Lower leg skin (tissue), 4 donors: ENCODE data around the gene SH2B3. TPM values are rescaled to one million over a fixed set of nuclear protein-coding genes. Genes with fewer than 3 reads are reported as not detected.

Experiments
- DNase-seq, 2 donors: peaks; one replicate each; pipeline ENCODE4 v3.0.0-alpha.2; 2019; ENCODE audit warnings: low spot score in 2 of 2
- H3K4me3 ChIP-seq: fragments of 200-600 bp; sonication (generic); 2 replicates; pipeline ENCODE4 v1.5.1; 2017; ENCODE audit warnings: mild to moderate bottlenecking, low read depth; ENCODE audit not compliant: poor library complexity, severe bottlenecking
- CTCF ChIP-seq, 3 donors: fragments of 450-650 bp; IDR thresholded peaks; one replicate each; pipeline ENCODE4 v1.5.1; 2016; ENCODE audit warnings: antibody characterized with exemption in 3 of 3, mild to moderate bottlenecking in 3 of 3, moderate library complexity in 2 of 3
- POLR2A ChIP-seq, 2 donors: fragments of 450-650 bp; IDR thresholded peaks; one replicate each; pipeline ENCODE4 v1.6.1; 2016 to 2017; ENCODE audit warnings: antibody characterized with exemption in 2 of 2, mild to moderate bottlenecking in 1 of 2, moderate library complexity in 1 of 2
- WGBS, 2 donors: methylation state at CpG; one replicate each; pipeline ENCODE4 v1.1.5; 2018; 5-methylcytosine and 5-hydroxymethylcytosine counted together
- intact Hi-C: fragments of 100-400 bp; cut with DNase I; formaldehyde crosslinking; loops from one replicate; pipeline ENCODE4 v1.15.0; 2023; ENCODE audit warnings: low total_unique reads
- total RNA-seq, 4 donors: library from RNA; depleted of rRNA; stranded (reverse); fragments of >200 nt; gene quantifications; one replicate each; pipeline ENCODE4 v1.1.0, GENCODE V29; 2016

The SH2B3 gene
- total RNA-seq, 4 donors from 2014 or later: 6.5 to 16.1 (median 8.2) TPM

DNA sequence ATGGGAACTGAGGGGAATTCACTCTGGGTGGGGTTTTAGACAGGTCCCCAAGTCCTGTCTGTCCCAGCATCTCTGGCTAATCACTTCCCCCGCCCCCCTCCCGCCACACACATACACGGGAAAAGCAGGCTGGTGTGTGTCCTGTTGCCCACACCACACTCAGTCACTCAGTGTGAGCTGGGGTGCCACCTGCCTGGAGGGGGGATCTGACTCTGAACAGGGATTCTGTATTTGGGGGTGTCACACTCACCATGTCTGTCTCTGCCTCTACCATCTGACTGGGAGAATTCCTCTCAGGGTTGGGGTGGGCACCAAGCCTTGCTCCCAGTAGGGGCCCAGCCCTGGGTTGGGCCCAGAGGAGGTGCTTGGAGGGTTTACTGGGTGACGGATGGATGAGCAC, 31.1 kb downstream of the SH2B3 start:
- 62 to 78% methylated on average over 4 of the region's 4 CpGs for WGBS, 2 donors
- intact Hi-C loops: no loop called here
- TF ChIP-seq CTCF (IDR thresholded peaks at IDR 0.05): no peak
- no peak for TF ChIP-seq POLR2A (IDR thresholded peaks at IDR 0.05)
- H3K4me3 ChIP-seq: no peak overlapping the region
- no peak for DNase-seq

- H3K4me3 ChIP-seq: no peak overlapping the region
- WGBS, 2 donors: 65 to 67% methylated on average over 7 to 8 of the region's 8 CpGs
Observed at GRCh38 chr12:111437816-111438454, 32.2 kb downstream of the SH2B3 start.

DNA sequence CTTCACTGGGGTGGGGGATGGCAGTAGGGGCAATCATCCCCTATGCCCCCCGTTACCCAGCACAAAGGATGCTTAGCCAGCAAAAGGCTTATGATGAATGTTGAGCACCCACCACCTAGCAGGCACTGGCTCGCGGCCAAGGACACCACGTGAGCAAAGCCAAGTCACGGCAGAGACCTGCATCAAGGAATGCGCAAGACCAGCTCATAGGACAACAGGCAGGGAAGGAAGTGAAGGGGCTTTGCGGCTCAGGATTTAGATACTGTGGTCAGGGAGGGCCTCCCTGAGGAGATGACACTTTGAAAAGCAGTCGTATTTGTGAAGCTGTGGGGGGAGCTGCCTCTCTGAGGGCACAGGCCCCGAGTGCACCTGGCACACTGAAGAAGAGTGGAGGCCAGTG, 32.8 kb downstream of the SH2B3 start:
- no peak for TF ChIP-seq POLR2A (IDR thresholded peaks at IDR 0.05)
- no peak for TF ChIP-seq CTCF (IDR thresholded peaks at IDR 0.05)
- DNase-seq: no peak
- WGBS, 2 donors: 35 to 42% methylated on average over 9 of the region's 9 CpGs
- intact Hi-C loops: no loop called here
- H3K4me3 ChIP-seq: no peak overlapping the region

More at GRCh38 chr12:111437816-111438454, 32.2 kb downstream of the SH2B3 start:
- intact Hi-C loops: no loop called here
- peak; percentile 65 to 92 for DNase-seq
- TF ChIP-seq CTCF (IDR thresholded peaks at IDR 0.05) (no peak), POLR2A (IDR thresholded peaks at IDR 0.05) (no peak)

- 72 to 90% methylated on average over 5 of the region's 5 CpGs for WGBS, 2 donors
- DNase-seq: no peak
- H3K4me3 ChIP-seq: no peak overlapping the region
- intact Hi-C loops: no loop called here
- TF ChIP-seq POLR2A (IDR thresholded peaks at IDR 0.05): no peak
- no peak for TF ChIP-seq CTCF (IDR thresholded peaks at IDR 0.05)
Observed at GRCh38 chr12:111439657-111440151, 34.0 kb downstream of the SH2B3 start.

DNA sequence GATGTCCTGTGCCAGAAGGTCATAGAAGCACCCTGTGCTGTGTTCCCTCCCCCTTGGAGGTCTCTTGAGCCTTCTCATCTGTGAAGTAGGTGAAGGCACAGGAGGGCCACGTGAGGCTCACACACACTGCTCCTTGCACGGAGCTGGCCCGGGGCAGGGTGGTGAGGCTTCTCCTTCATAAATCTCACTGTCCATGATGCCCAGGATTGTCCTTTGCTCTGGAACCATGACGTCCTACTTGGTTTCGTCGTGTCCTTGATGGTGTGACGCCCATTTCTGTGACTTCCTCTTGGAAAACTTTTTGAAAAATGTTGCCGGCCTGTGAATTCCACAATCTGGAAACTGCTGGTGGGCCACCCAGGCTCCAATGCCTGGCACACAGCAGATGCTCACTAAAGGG, 34.4 kb downstream of the SH2B3 start:
- peak in 1 of 2 donors; percentile 82 for DNase-seq
- H3K4me3 ChIP-seq: no peak overlapping the region
- intact Hi-C loops: no loop called here

More for the DNA sequence above, 34.4 kb downstream of the SH2B3 start:
- WGBS, 2 donors: 67 to 68% methylated on average over 8 of the region's 8 CpGs
- TF ChIP-seq POLR2A (IDR thresholded peaks at IDR 0.05): no peak
- no peak for TF ChIP-seq CTCF (IDR thresholded peaks at IDR 0.05)
